Adrenal gland (tissue), 5 donors: Measurements from ENCODE around the gene CDKAL1.

Experiments used
- CTCF ChIP-seq, 6 experiments: fragments of 450-650 bp in 4 of 6; fragments of 200-600 bp in 2 of 6; sonication (generic) in 1 of 6; IDR thresholded peaks; 1 replicate in 5 of 6; 2 replicates in 1 of 6; pipeline versions ENCODE4 v1.5.1 to v1.8.0; 2016 to 2021; ENCODE audit warnings: antibody characterized with exemption in 6 of 6, mild to moderate bottlenecking in 2 of 6, moderate library complexity in 1 of 6
- POLR2A ChIP-seq, 2 donors: fragments of 450-650 bp; IDR thresholded peaks; one replicate each; pipeline ENCODE4 v1.6.1; 2017; ENCODE audit warnings: antibody characterized with exemption in 2 of 2, mild to moderate bottlenecking in 2 of 2, moderate library complexity in 1 of 2
- donor health status: DM: no; HTN: no; CAD: no.

DNA sequence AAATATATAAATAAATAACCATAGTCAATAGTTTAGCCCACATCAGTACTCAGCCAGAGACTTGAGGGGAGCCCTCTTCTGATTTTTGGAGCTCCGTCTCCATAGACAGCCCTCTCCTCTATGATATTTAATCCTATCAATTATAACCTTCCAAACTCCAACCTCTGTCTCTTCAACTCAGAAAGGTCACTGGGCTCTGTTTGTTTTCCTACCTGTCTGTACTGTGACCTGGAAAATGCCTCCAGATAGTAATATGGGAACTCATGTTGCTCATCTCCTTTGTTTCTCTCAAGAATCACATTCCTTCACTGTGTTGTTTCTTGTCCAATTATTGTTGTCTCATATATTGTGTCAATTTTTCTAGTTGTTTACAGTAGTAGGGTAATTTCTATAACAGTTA, 409.7 kb downstream of the CDKAL1 start:
- TF ChIP-seq POLR2A (IDR thresholded peaks at IDR 0.05) (no peak), CTCF (IDR thresholded peaks at IDR 0.05) (no peak)
